Measurements from ENCODE around the gene RPS25.
A peak's percentile ranks its signal among the peaks of the same experiment; 100 is the strongest.

- TF ChIP-seq CTCF (IDR thresholded peaks at IDR 0.05) = peak in 4 of 5 experiments; percentile 12 to 25 (median 18)
- no peak for TF ChIP-seq EP300 (IDR thresholded peaks at IDR 0.05; ENCODE audit: low read depth)
Observed at GRCh38 chr11:119065369-119065768, 47.2 kb upstream of the RPS25 start.
